Iris pigment epithelial cell (primary cell): Measurements from ENCODE around the gene CASKIN2.

ENCODE experiments used
- DNase-seq: peaks from one replicate; pipeline ENCODE4 v3.0.0-alpha.2; 2011; ENCODE audit warnings: low read depth

CASKIN2 gene

GRCh38 chr17:75503976-75504346 is 11.4 kb downstream of the CASKIN2 start:
- no peak for DNase-seq

- no peak for DNase-seq
Measured at GRCh38 chr17:75503337-75503950, 11.9 kb downstream of the CASKIN2 start.

GRCh38 chr17:75502721-75503329 is 12.5 kb downstream of the CASKIN2 start:
- no peak for DNase-seq

GRCh38 chr17:75502072-75502720 is 13.1 kb downstream of the CASKIN2 start:
- no peak for DNase-seq

GRCh38 chr17:75501378-75502071 is 13.8 kb downstream of the CASKIN2 start:
- no peak for DNase-seq

GRCh38 chr17:75500419-75501216 is 14.7 kb downstream of the CASKIN2 start:
- DNase-seq: no peak

GRCh38 chr17:75499313-75500022 is 15.9 kb downstream of the CASKIN2 start:
- no peak for DNase-seq

GRCh38 chr17:75498726-75499213 is 16.6 kb downstream of the CASKIN2 start:
- no peak for DNase-seq

- no peak for DNase-seq
Measured at GRCh38 chr17:75498039-75498725, 17.2 kb downstream of the CASKIN2 start.

- no peak for DNase-seq
Measured at GRCh38 chr17:75496005-75496404, 19.3 kb downstream of the CASKIN2 start.

- no peak for DNase-seq
Measured at GRCh38 chr17:75494326-75494877, 20.9 kb downstream of the CASKIN2 start.

GRCh38 chr17:75493476-75494129 is 21.7 kb downstream of the CASKIN2 start:
- no peak for DNase-seq

- DNase-seq: no peak
Measured at GRCh38 chr17:75492555-75493168, 22.7 kb downstream of the CASKIN2 start.

- no peak for DNase-seq
Measured at GRCh38 chr17:75491680-75492079, 23.7 kb downstream of the CASKIN2 start.

- no peak for DNase-seq
Measured at GRCh38 chr17:75490953-75491649, 24.2 kb downstream of the CASKIN2 start.

- DNase-seq: no peak
Measured at GRCh38 chr17:75490173-75490743, 25.1 kb downstream of the CASKIN2 start.

- DNase-seq: no peak
Measured at GRCh38 chr17:75489511-75489955, 25.8 kb downstream of the CASKIN2 start.
